HG03565 (cell line): Measurements from ENCODE around the gene CHRNB1.

Experiments used
- ATAC-seq: cut with Tn5 transposase; IDR thresholded peaks from one replicate; pipeline ENCODE4 v1.9.1; 2021; ENCODE audit warnings: mild to moderate bottlenecking, moderate library complexity; ENCODE audit not compliant: unreplicated experiment

Gene CHRNB1

GRCh38 chr17:7483255-7484066, 38.6 kb downstream of the CHRNB1 start:
- peak; percentile 30 for ATAC-seq

GRCh38 chr17:7484067-7484918, 39.4 kb downstream of the CHRNB1 start, which contains the start of gene POLR2A:
Gene POLR2A (plus strand): TSS chr17:7484366.
- ATAC-seq, result peak; percentile 56

GRCh38 chr17:7484919-7485377, 40.1 kb downstream of the CHRNB1 start:
- ATAC-seq, result no peak

GRCh38 chr17:7486181-7486580, 41.3 kb downstream of the CHRNB1 start:
- no peak for ATAC-seq

- no peak for ATAC-seq
Observed at GRCh38 chr17:7490144-7490543, 45.3 kb downstream of the CHRNB1 start.

GRCh38 chr17:7491583-7491982, 46.7 kb downstream of the CHRNB1 start:
- no peak for ATAC-seq

GRCh38 chr17:7493941-7494340, 49.1 kb downstream of the CHRNB1 start:
- ATAC-seq, result no peak

- no peak for ATAC-seq
Observed at GRCh38 chr17:7495906-7496434, 51.1 kb downstream of the CHRNB1 start.

- ATAC-seq, result no peak
Observed at GRCh38 chr17:7496470-7497183, 51.8 kb downstream of the CHRNB1 start.

- ATAC-seq, result no peak
Observed at GRCh38 chr17:7497228-7497627, 52.4 kb downstream of the CHRNB1 start.

- ATAC-seq, result no peak
Observed at GRCh38 chr17:7497636-7498035, 52.8 kb downstream of the CHRNB1 start.

- no peak for ATAC-seq
Observed at GRCh38 chr17:7499161-7499560, 54.3 kb downstream of the CHRNB1 start.

GRCh38 chr17:7501729-7502128, 56.9 kb downstream of the CHRNB1 start:
- no peak for ATAC-seq

GRCh38 chr17:7502171-7502847, 57.4 kb downstream of the CHRNB1 start:
- ATAC-seq, result no peak

- no peak for ATAC-seq
Observed at GRCh38 chr17:7502987-7503386, 58.1 kb downstream of the CHRNB1 start.

- ATAC-seq, result no peak
Observed at GRCh38 chr17:7503521-7503920, 58.7 kb downstream of the CHRNB1 start.
